ENCODE measurements around the gene HMGB2.

Gene HMGB2

DNA sequence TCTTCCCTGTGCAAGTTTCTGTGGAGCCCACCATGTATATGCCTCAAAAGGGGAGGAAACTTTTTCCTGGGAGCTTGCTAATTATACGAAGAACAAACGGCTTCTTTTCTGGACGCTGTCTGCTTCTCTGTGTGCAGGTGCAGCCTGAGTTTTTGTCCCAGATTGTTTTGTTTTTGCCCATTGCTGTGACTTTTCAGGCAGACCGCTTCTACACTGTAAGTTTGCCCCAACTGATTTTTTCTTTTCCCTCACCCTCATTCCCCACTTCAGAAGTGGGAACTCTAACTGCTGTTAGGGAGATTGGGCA is 51.9 kb downstream of the HMGB2 start:
- TF ChIP-seq, protein P1, sequence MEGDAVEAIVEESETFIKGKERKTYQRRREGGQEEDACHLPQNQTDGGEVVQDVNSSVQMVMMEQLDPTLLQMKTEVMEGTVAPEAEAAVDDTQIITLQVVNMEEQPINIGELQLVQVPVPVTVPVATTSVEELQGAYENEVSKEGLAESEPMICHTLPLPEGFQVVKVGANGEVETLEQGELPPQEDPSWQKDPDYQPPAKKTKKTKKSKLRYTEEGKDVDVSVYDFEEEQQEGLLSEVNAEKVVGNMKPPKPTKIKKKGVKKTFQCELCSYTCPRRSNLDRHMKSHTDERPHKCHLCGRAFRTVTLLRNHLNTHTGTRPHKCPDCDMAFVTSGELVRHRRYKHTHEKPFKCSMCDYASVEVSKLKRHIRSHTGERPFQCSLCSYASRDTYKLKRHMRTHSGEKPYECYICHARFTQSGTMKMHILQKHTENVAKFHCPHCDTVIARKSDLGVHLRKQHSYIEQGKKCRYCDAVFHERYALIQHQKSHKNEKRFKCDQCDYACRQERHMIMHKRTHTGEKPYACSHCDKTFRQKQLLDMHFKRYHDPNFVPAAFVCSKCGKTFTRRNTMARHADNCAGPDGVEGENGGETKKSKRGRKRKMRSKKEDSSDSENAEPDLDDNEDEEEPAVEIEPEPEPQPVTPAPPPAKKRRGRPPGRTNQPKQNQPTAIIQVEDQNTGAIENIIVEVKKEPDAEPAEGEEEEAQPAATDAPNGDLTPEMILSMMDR (IDR thresholded peaks at IDR 0.05; ENCODE audit: low read depth, low read length): no peak
- H3K4me3 ChIP-seq (ENCODE audit: low read depth, low read length): no peak overlapping the region

DNA sequence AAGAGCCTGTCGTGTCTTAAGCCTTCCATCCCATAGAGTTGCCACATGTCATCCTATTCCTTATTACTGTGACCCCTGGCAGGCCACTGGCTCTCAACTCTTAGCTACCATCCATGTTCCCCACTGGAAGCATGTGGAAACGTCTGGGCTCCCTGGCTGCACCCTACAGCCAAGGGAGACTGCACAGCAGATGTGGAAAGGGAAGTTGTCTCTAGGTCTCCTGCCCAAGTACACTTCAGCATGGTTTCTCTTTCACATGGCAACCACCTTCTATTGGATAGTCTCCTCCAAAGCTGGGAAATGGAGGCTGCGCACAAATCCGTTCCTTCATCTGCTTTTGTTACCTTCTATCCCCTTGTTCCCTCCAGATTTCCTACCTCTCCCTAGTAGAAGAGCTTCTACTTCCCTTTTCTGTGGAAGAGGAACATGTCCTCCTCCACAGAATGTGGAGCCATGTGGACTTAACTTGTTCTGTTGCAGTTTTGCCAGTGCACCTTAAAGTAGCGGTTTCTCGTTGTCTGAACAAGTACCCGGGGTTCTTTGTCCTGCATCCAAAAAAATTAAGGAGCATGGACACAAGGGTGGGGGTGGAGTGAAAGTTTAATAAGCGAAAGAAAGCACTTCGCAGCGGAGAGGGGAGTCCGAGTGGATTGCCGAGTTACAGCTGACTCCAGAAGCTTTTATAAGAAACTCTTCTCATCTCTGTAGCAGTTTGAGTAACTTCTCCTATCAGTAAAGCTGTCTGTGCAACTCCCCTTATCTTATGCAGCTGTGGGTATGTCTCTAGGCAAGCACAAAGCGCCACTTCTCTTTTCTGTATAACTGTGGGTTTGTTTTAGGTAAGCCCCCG is 52.5 kb downstream of the HMGB2 start:
- no peak overlapping the region for H3K4me3 ChIP-seq (ENCODE audit: low read depth, low read length)
- TF ChIP-seq, protein P1 (IDR thresholded peaks at IDR 0.05; ENCODE audit: low read depth, low read length): no peak

Measured in WI38 (cell line).